K562 (cell line): ENCODE measurements around the gene ZCCHC8. TPM values are rescaled to one million over a fixed set of nuclear protein-coding genes. Genes with fewer than 3 reads are reported as not detected.

Experiments used
- CREBBP ChIP-seq: IDR thresholded peaks from one replicate; pipeline ENCODE4 v1.6.1; 2012; ENCODE audit warnings: low read depth, mild to moderate bottlenecking, control low read depth, inconsistent platforms, low read length
- RERE ChIP-seq: sonication (generic); formaldehyde crosslinking; IDR thresholded peaks from 2 replicates; pipeline ENCODE4 v1.8.0; 2023; ENCODE audit warnings: missing genetic modification reagents, mild to moderate bottlenecking, borderline replicate concordance
- XRCC4 ChIP-seq: IDR thresholded peaks from one replicate; pipeline ENCODE4 v1.6.1; 2011; ENCODE audit not compliant: insufficient read depth, insufficient read length; ENCODE audit errors: extremely low read depth
- ZNF507 ChIP-seq: conservative IDR thresholded peaks from 2 replicates; pipeline ENCODE4 v1.6.1; 2017; ENCODE audit warnings: missing genetic modification characterization, missing compliant biosample characterization
- ZNF512 ChIP-seq: IDR thresholded peaks from 2 replicates; pipeline ENCODE4 v1.6.1; 2016; ENCODE audit warnings: missing genetic modification characterization, missing compliant biosample characterization
- polyA plus RNA-seq, 8 experiments: library from polyadenylated mRNA; depleted of rRNA in 4 of 8; stranded (reverse) in 5 of 8; unstranded in 3 of 8; fragments of >200 nt; fragmentation: Nextera tagmentation in 2 of 8; fragmentation: Illumina TruSeq in 1 of 8; extraction: Ambion mirVana in 2 of 8; extraction: Trizol in 1 of 8; gene quantifications; 2 replicates each; pipeline versions ENCODE4 v1.2.1 to v1.2.3, GENCODE V29; 2011 to 2014; ENCODE audit warnings: inconsistent platforms in 1 of 8, missing spikeins in 1 of 8
- total RNA-seq, 7 experiments: library from RNA; depleted of rRNA in 6 of 7; stranded (reverse); fragments of >200 nt in 6 of 7; fragmentation: Illumina TruSeq in 2 of 7; extraction: Trizol in 2 of 7; gene quantifications; 2 replicates each; pipeline versions ENCODE4 v1.2.1 to v1.2.3, GENCODE V29; 2011 to 2021; ENCODE audit warnings: low replicate concordance in 1 of 7
- TF ChIP-seq, protein P1 (sequence below): fragments of 450-650 bp; IDR thresholded peaks from 2 replicates; pipeline ENCODE4 v1.6.1; 2016; ENCODE audit warnings: low read depth
- TF ChIP-seq, protein P2 (sequence below): fragments of 450-650 bp; IDR thresholded peaks from 2 replicates; pipeline ENCODE4 v1.6.1; 2016; ENCODE audit warnings: antibody characterized with exemption

ZCCHC8 gene
- total and polyA plus RNA-seq, 9 of the 15 experiments (the other 6 are each of a cell fraction or from before 2014, with no cell fraction given): 14.8 to 50.9 (median 34.1) TPM

DNA sequence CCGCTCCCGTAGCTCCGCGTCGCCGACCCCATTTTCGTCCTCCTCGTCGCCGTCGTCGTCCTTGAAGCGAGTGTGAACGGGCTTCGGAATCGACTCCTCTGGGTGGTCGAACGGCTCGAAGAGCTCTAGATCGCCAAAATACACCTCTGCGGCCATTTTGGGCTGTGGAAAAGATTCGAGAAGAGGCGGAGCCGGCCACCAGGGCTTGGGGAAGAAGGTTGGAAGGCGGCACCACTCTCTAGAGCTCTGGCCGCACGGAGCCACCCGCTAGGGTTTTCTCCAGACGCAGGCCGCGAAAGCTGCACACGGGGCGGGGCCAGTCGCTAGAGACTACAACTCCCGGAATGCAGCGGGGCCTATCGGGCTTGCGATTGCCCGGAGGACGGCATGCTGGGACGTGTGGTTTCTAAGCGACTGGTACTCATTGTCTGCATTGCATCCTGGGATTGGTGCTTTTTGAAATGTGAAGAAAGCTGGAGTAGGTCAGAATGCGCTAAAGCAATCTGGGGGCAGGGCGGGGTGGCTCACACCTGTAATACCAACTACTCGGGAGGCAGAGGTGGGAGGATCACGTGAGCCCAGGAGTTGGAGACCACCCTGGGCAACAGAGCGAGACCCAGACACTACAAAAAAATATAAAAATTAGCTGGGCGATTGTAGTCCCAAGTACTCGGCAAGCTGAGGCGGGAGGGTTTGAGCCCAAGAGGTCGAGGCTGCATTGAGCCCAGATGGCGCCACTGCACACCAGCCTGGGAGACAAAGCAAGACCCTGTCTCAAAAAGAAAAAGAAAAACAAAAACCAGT is at the start of gene ZCCHC8 (continued):
- TF ChIP-seq RERE (CRISPR knock-in tag) (no peak), XRCC4 (no peak), ZNF512 (no peak), ZNF507 (no peak), CREBBP (no peak)
- TF ChIP-seq, protein P1, sequence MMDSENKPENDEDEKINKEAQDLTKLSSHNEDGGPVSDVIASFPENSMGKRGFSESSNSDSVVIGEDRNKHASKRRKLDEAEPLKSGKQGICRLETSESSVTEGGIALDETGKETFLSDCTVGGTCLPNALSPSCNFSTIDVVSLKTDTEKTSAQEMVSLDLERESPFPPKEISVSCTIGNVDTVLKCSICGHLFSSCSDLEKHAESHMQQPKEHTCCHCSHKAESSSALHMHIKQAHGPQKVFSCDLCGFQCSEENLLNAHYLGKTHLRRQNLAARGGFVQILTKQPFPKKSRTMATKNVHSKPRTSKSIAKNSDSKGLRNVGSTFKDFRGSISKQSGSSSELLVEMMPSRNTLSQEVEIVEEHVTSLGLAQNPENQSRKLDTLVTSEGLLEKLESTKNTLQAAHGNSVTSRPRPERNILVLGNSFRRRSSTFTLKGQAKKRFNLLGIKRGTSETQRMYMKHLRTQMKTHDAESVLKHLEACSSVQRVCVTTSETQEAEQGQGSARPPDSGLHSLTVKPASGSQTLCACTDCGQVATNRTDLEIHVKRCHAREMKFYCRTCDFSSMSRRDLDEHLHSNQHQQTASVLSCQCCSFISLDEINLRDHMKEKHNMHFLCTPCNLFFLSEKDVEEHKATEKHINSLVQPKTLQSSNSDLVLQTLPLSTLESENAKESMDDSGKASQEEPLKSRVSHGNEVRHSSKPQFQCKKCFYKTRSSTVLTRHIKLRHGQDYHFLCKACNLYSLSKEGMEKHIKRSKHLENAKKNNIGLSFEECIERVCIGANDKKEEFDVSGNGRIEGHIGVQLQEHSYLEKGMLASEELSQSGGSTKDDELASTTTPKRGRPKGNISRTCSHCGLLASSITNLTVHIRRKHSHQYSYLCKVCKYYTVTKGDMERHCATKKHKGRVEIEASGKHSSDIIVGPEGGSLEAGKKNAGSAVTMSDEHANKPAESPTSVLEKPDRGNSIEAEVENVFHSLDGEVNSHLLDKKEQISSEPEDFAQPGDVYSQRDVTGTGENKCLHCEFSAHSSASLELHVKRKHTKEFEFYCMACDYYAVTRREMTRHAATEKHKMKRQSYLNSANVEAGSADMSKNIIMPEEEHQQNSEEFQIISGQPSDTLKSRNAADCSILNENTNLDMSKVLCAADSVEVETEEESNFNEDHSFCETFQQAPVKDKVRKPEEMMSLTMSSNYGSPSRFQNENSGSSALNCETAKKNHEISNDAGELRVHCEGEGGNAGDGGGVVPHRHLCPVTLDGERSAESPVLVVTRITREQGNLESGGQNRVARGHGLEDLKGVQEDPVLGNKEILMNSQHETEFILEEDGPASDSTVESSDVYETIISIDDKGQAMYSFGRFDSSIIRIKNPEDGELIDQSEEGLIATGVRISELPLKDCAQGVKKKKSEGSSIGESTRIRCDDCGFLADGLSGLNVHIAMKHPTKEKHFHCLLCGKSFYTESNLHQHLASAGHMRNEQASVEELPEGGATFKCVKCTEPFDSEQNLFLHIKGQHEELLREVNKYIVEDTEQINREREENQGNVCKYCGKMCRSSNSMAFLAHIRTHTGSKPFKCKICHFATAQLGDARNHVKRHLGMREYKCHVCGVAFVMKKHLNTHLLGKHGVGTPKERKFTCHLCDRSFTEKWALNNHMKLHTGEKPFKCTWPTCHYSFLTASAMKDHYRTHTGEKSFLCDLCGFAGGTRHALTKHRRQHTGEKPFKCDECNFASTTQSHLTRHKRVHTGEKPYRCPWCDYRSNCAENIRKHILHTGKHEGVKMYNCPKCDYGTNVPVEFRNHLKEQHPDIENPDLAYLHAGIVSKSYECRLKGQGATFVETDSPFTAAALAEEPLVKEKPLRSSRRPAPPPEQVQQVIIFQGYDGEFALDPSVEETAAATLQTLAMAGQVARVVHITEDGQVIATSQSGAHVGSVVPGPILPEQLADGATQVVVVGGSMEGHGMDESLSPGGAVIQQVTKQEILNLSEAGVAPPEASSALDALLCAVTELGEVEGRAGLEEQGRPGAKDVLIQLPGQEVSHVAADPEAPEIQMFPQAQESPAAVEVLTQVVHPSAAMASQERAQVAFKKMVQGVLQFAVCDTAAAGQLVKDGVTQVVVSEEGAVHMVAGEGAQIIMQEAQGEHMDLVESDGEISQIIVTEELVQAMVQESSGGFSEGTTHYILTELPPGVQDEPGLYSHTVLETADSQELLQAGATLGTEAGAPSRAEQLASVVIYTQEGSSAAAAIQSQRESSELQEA: no peak
- TF ChIP-seq, protein P2, sequence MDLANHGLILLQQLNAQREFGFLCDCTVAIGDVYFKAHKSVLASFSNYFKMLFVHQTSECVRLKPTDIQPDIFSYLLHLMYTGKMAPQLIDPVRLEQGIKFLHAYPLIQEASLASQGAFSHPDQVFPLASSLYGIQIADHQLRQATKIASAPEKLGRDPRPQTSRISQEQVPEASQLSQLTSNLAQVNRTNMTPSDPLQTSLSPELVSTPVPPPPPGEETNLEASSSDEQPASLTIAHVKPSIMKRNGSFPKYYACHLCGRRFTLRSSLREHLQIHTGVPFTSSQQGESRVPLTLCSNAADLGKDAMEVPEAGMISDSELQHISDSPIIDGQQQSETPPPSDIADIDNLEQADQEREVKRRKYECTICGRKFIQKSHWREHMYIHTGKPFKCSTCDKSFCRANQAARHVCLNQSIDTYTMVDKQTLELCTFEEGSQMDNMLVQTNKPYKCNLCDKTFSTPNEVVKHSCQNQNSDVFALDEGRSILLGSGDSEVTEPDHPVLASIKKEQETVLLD: no peak
